ENCODE measurements around the gene SNX10. TPM values are rescaled to one million over a fixed set of nuclear protein-coding genes. Genes with fewer than 3 reads are reported as not detected.
"Not testable (repeated sequence)": the region's sequence is repeated elsewhere in the genome, so short reads cannot be mapped to it uniquely, and the experiment has no call there.

The SNX10 gene
- total RNA-seq, 3 donors from 2014 or later = 1.9 to 5.7 (median 4.7) TPM

GRCh38 chr7:26280723-26281122 lies 10.9 kb upstream of the SNX10 start:
- no peaks in the 10 kb centered on the region for H3K9me3 ChIP-seq
- no peaks in the 10 kb centered on the region for H3K4me1 ChIP-seq (ENCODE audit: low read depth)
- no peak for TF ChIP-seq CTCF (IDR thresholded peaks at IDR 0.05)
- DNase-seq (no peak), ATAC-seq (no peak)
- H3K4me3 ChIP-seq = no peak overlapping the region
- intact Hi-C loops (cut with DNase I, micrococcal nuclease) = no loop called here
- H3K36me3 ChIP-seq (ENCODE audit: low read depth) = no peaks in the 10 kb centered on the region

- H3K36me3 ChIP-seq (ENCODE audit: low read depth) = no peaks in the 10 kb centered on the region
- H3K9me3 ChIP-seq = no peaks in the 10 kb centered on the region
- no peak overlapping the region for H3K4me3 ChIP-seq
- no peaks in the 10 kb centered on the region for H3K4me1 ChIP-seq (ENCODE audit: low read depth)
- intact Hi-C loops (cut with DNase I, micrococcal nuclease) = no loop called here
- TF ChIP-seq CTCF (IDR thresholded peaks at IDR 0.05) = no peak
- no peak for ATAC-seq
- DNase-seq = no peak
Measured at GRCh38 chr7:26284477-26284876, 7.2 kb upstream of the SNX10 start.

- intact Hi-C loops (cut with DNase I, micrococcal nuclease) = no loop called here
- no peak for TF ChIP-seq CTCF (IDR thresholded peaks at IDR 0.05)
- Histone ChIP-seq H3K9me3 (no peaks in the 10 kb centered on the region), H3K36me3 (ENCODE audit: low read depth) (no peaks in the 10 kb centered on the region), H3K4me3 (no peak overlapping the region), H3K4me1 (ENCODE audit: low read depth) (no peaks in the 10 kb centered on the region)
- no peak for DNase-seq
- ATAC-seq = peak; percentile 51
Measured at GRCh38 chr7:26284995-26285632, 6.5 kb upstream of the SNX10 start.

- no peak for TF ChIP-seq CTCF (IDR thresholded peaks at IDR 0.05)
- H3K4me1 ChIP-seq (ENCODE audit: low read depth) = no peaks in the 10 kb centered on the region
- no peaks in the 10 kb centered on the region for H3K9me3 ChIP-seq
- H3K4me3 ChIP-seq = no peak overlapping the region
- no peaks in the 10 kb centered on the region for H3K36me3 ChIP-seq (ENCODE audit: low read depth)
- DNase-seq (no peak), ATAC-seq (no peak)
- intact Hi-C loops (cut with DNase I, micrococcal nuclease) = no loop called here
Measured at GRCh38 chr7:26286157-26286556, 5.5 kb upstream of the SNX10 start.

- H3K9me3 ChIP-seq; DNase-seq; H3K4me3 ChIP-seq; H3K4me1 ChIP-seq (ENCODE audit: low read depth); H3K36me3 ChIP-seq (ENCODE audit: low read depth); ATAC-seq; intact Hi-C loops (cut with DNase I, micrococcal nuclease): not testable (repeated sequence)
Measured at GRCh38 chr7:26288126-26288525, 3.5 kb upstream of the SNX10 start.

GRCh38 chr7:26291251-26291650 lies 411 bp upstream of the SNX10 start:
- intact Hi-C loops (cut with DNase I, micrococcal nuclease) = no loop called here
- no peaks in the 10 kb centered on the region for H3K9me3 ChIP-seq
- H3K4me3 ChIP-seq = no peak overlapping the region
- DNase-seq (no peak), ATAC-seq (no peak)
- TF ChIP-seq CTCF (IDR thresholded peaks at IDR 0.05) = no peak
- peaks cover 5% of the 10 kb centered on the region for H3K4me1 ChIP-seq (ENCODE audit: low read depth)
- H3K36me3 ChIP-seq (ENCODE audit: low read depth) = no peaks in the 10 kb centered on the region
